ENCODE results near the gene DNER.

DNER gene

GRCh38 chr2:229429589-229429988 is 284.8 kb downstream of the DNER start:
- DNase-seq, result no peak

- DNase-seq, result no peak
Observed at GRCh38 chr2:229426464-229426863, 287.9 kb downstream of the DNER start.

- DNase-seq, result no peak
Observed at GRCh38 chr2:229425598-229425997, 288.8 kb downstream of the DNER start.

- no peak for DNase-seq
Observed at GRCh38 chr2:229422063-229422462, 292.3 kb downstream of the DNER start.

GRCh38 chr2:229419158-229419557 is 295.2 kb downstream of the DNER start:
- DNase-seq, result no peak

- peak; percentile 98 for DNase-seq
Observed at GRCh38 chr2:229417916-229418315, 296.4 kb downstream of the DNER start.

GRCh38 chr2:229417176-229417575 is 297.2 kb downstream of the DNER start:
- DNase-seq, result no peak

GRCh38 chr2:229416116-229416694 is 298.1 kb downstream of the DNER start:
- DNase-seq, result no peak

- no peak for DNase-seq
Observed at GRCh38 chr2:229414631-229415030, 299.7 kb downstream of the DNER start.

GRCh38 chr2:229412686-229413085 is 301.7 kb downstream of the DNER start:
- no peak for DNase-seq

- no peak for DNase-seq
Observed at GRCh38 chr2:229410946-229411345, 303.4 kb downstream of the DNER start.

GRCh38 chr2:229410264-229410663 is 304.1 kb downstream of the DNER start:
- DNase-seq, result no peak

GRCh38 chr2:229409751-229410181 is 304.6 kb downstream of the DNER start:
- DNase-seq, result no peak

- no peak for DNase-seq
Observed at GRCh38 chr2:229408962-229409361, 305.4 kb downstream of the DNER start.

GRCh38 chr2:229408356-229408755 is 306.0 kb downstream of the DNER start:
- peak; percentile 65 for DNase-seq

- peak; percentile 84 for DNase-seq
Observed at GRCh38 chr2:229407170-229407569, 307.2 kb downstream of the DNER start.

- DNase-seq, result no peak
Observed at GRCh38 chr2:229405796-229406195, 308.6 kb downstream of the DNER start.

GRCh38 chr2:229403296-229403695 is 311.1 kb downstream of the DNER start:
- no peak for DNase-seq

GRCh38 chr2:229401171-229401865 is 313.0 kb downstream of the DNER start:
- DNase-seq, result no peak

GRCh38 chr2:229393926-229394325 is 320.4 kb downstream of the DNER start:
- no peak for DNase-seq

GRCh38 chr2:229392196-229392595 is 322.2 kb downstream of the DNER start:
- DNase-seq, result no peak

- DNase-seq, result no peak
Observed at GRCh38 chr2:229388731-229389130, 325.6 kb downstream of the DNER start.

- DNase-seq, result no peak
Observed at GRCh38 chr2:229387866-229388265, 326.5 kb downstream of the DNER start.

GRCh38 chr2:229380101-229380625 is 334.2 kb downstream of the DNER start:
- DNase-seq, result no peak

GRCh38 chr2:229378386-229378785 is 336.0 kb downstream of the DNER start:
- no peak for DNase-seq
